Measurements from ENCODE around the gene FAAP100.

FAAP100 gene

GRCh38 chr17:81577278-81578000 lies 25.3 kb upstream of the FAAP100 start:
- no peak for DNase-seq (ENCODE audit: low read depth)

GRCh38 chr17:81576621-81577277 lies 24.6 kb upstream of the FAAP100 start:
- DNase-seq (ENCODE audit: low read depth), result no peak

- no peak for DNase-seq (ENCODE audit: low read depth)
Measured at GRCh38 chr17:81575836-81576235, 23.7 kb upstream of the FAAP100 start.

GRCh38 chr17:81574643-81574956 lies 22.4 kb upstream of the FAAP100 start:
- DNase-seq (ENCODE audit: low read depth), result no peak

GRCh38 chr17:81573794-81574642 lies 21.9 kb upstream of the FAAP100 start:
- no peak for DNase-seq (ENCODE audit: low read depth)

GRCh38 chr17:81572563-81573168 lies 20.5 kb upstream of the FAAP100 start:
- no peak for DNase-seq (ENCODE audit: low read depth)

- DNase-seq (ENCODE audit: low read depth), result no peak
Measured at GRCh38 chr17:81570964-81571363, 18.8 kb upstream of the FAAP100 start.

GRCh38 chr17:81569986-81570514 lies 17.9 kb upstream of the FAAP100 start:
- no peak for DNase-seq (ENCODE audit: low read depth)

- no peak for DNase-seq (ENCODE audit: low read depth)
Measured at GRCh38 chr17:81568416-81568815, 16.3 kb upstream of the FAAP100 start.

GRCh38 chr17:81567191-81567590 lies 15.0 kb upstream of the FAAP100 start:
- DNase-seq (ENCODE audit: low read depth), result no peak

- DNase-seq (ENCODE audit: low read depth), result peak; percentile 82
Measured at GRCh38 chr17:81566461-81567126, 14.4 kb upstream of the FAAP100 start.

GRCh38 chr17:81565231-81565630 lies 13.1 kb upstream of the FAAP100 start:
- DNase-seq (ENCODE audit: low read depth), result no peak

- DNase-seq (ENCODE audit: low read depth), result no peak
Measured at GRCh38 chr17:81564778-81565177, 12.6 kb upstream of the FAAP100 start.

- DNase-seq (ENCODE audit: low read depth), result no peak
Measured at GRCh38 chr17:81563861-81564586, 11.9 kb upstream of the FAAP100 start.

GRCh38 chr17:81561494-81561885 lies 9.3 kb upstream of the FAAP100 start:
- no peak for DNase-seq (ENCODE audit: low read depth)

GRCh38 chr17:81558941-81559806 lies 7.0 kb upstream of the FAAP100 start:
- DNase-seq (ENCODE audit: low read depth), result no peak

GRCh38 chr17:81558115-81558468 lies 5.9 kb upstream of the FAAP100 start:
- DNase-seq (ENCODE audit: low read depth), result no peak

- DNase-seq (ENCODE audit: low read depth), result no peak
Measured at GRCh38 chr17:81557276-81558114, 5.3 kb upstream of the FAAP100 start.

GRCh38 chr17:81556863-81557262 lies 4.7 kb upstream of the FAAP100 start:
- no peak for DNase-seq (ENCODE audit: low read depth)
